HepG2 (cell line): Measurements from ENCODE around the gene ATP5F1E. TPM values are rescaled to one million over a fixed set of nuclear protein-coding genes. Genes with fewer than 3 reads are reported as not detected.

ENCODE experiments used
- ADNP ChIP-seq: sonication (generic); formaldehyde crosslinking; IDR thresholded peaks from 2 replicates; pipeline ENCODE4 v1.4.0; 2020; ENCODE audit warnings: missing genetic modification reagents
- ARID2 ChIP-seq: sonication (generic); formaldehyde crosslinking; IDR thresholded peaks from 2 replicates; pipeline ENCODE4 v1.8.1; 2022; ENCODE audit warnings: mild to moderate bottlenecking, missing genetic modification reagents, borderline replicate concordance
- ARNTL ChIP-seq: sonication (generic); formaldehyde crosslinking; IDR thresholded peaks from 2 replicates; pipeline ENCODE4 v1.4.0; 2020; ENCODE audit warnings: mild to moderate bottlenecking, missing genetic modification reagents
- CC2D1A ChIP-seq: sonication (generic); formaldehyde crosslinking; IDR thresholded peaks from 2 replicates; pipeline ENCODE4 v1.8.1; 2023; ENCODE audit warnings: mild to moderate bottlenecking, missing genetic modification reagents
- DBP ChIP-seq: sonication (generic); formaldehyde crosslinking; IDR thresholded peaks from 2 replicates; pipeline ENCODE4 v1.4.0; 2020; ENCODE audit warnings: missing genetic modification reagents; ENCODE audit errors: not compliant biosample characterization
- ETS1 ChIP-seq: sonication (generic); formaldehyde crosslinking; IDR thresholded peaks from 2 replicates; pipeline ENCODE4 v1.4.0; 2020; ENCODE audit warnings: missing genetic modification reagents
- ETV5 ChIP-seq: IDR thresholded peaks from 2 replicates; pipeline ENCODE4 v1.6.1; 2018; ENCODE audit warnings: missing biosample characterization, missing genetic modification reagents, inconsistent platforms, borderline replicate concordance
- FOXA3 ChIP-seq: IDR thresholded peaks from 2 replicates; pipeline ENCODE4 v1.6.1; 2016; ENCODE audit warnings: missing genetic modification reagents, missing compliant biosample characterization
- KAT7 ChIP-seq: IDR thresholded peaks from 2 replicates; pipeline ENCODE4 v1.6.1; 2018; ENCODE audit warnings: borderline replicate concordance, missing compliant biosample characterization
- KLF12 ChIP-seq: sonication (generic); formaldehyde crosslinking; IDR thresholded peaks from 2 replicates; pipeline ENCODE4 v1.4.0; 2020; ENCODE audit warnings: missing genetic modification reagents, borderline replicate concordance
- NFYB ChIP-seq: sonication (generic); formaldehyde crosslinking; IDR thresholded peaks from 2 replicates; pipeline ENCODE4 v1.4.0; 2020; ENCODE audit warnings: missing genetic modification reagents
- NPAS2 ChIP-seq: sonication (generic); formaldehyde crosslinking; IDR thresholded peaks from 2 replicates; pipeline ENCODE4 v1.8.0; 2022; ENCODE audit warnings: mild to moderate bottlenecking, missing genetic modification reagents, borderline replicate concordance
- RAD21 ChIP-seq: fragments of 450-650 bp; formaldehyde crosslinking; IDR thresholded peaks from 2 replicates; pipeline ENCODE4 v1.5.0; 2020; ENCODE audit warnings: mild to moderate bottlenecking
- RARA ChIP-seq: IDR thresholded peaks from 2 replicates; pipeline ENCODE4 v1.6.1; 2016; ENCODE audit warnings: missing genetic modification reagents, missing compliant biosample characterization
- RFXAP ChIP-seq: sonication (generic); formaldehyde crosslinking; IDR thresholded peaks from 2 replicates; pipeline ENCODE4 v1.4.0; 2020; ENCODE audit warnings: missing genetic modification reagents, borderline replicate concordance
- ZBTB39 ChIP-seq: sonication (generic); formaldehyde crosslinking; IDR thresholded peaks from 2 replicates; pipeline ENCODE4 v1.5.0; 2020; ENCODE audit warnings: missing genetic modification reagents
- ZBTB42 ChIP-seq: sonication (generic); formaldehyde crosslinking; IDR thresholded peaks from 2 replicates; pipeline ENCODE4 v1.5.0; 2020; ENCODE audit warnings: mild to moderate bottlenecking, missing genetic modification reagents
- ZMAT3 ChIP-seq: sonication (generic); formaldehyde crosslinking; conservative IDR thresholded peaks from 2 replicates; pipeline ENCODE4 v1.7.0; 2021; ENCODE audit warnings: missing genetic modification reagents
- ZNF253 ChIP-seq: sonication (generic); formaldehyde crosslinking; IDR thresholded peaks from 2 replicates; pipeline ENCODE4 v1.8.0; 2022; ENCODE audit warnings: mild to moderate bottlenecking, missing genetic modification reagents, borderline replicate concordance
- ZNF275 ChIP-seq: sonication (generic); formaldehyde crosslinking; IDR thresholded peaks from 2 replicates; pipeline ENCODE4 v1.8.0; 2022; ENCODE audit warnings: missing genetic modification reagents, mild to moderate bottlenecking, inconsistent platforms, borderline replicate concordance
- ZNF33B ChIP-seq: sonication (generic); formaldehyde crosslinking; IDR thresholded peaks from 2 replicates; pipeline ENCODE4 v1.5.1; 2020; ENCODE audit warnings: mild to moderate bottlenecking, missing genetic modification reagents
- ZNF501 ChIP-seq: sonication (generic); formaldehyde crosslinking; IDR thresholded peaks from 2 replicates; pipeline ENCODE4 v1.5.1; 2020; ENCODE audit warnings: mild to moderate bottlenecking, moderate library complexity, missing genetic modification reagents
- ZSCAN31 ChIP-seq: sonication (generic); formaldehyde crosslinking; IDR thresholded peaks from 2 replicates; pipeline ENCODE4 v1.5.0; 2020; ENCODE audit warnings: low read depth, mild to moderate bottlenecking, missing genetic modification reagents
- polyA plus RNA-seq, 8 experiments: library from polyadenylated mRNA; depleted of rRNA in 3 of 8; stranded (reverse) in 7 of 8; unstranded in 1 of 8; fragments of >200 nt; fragmentation: Illumina TruSeq in 4 of 8; extraction: Trizol in 4 of 8; gene quantifications; 2 replicates each; pipeline versions ENCODE4 v1.2.1 to v1.2.3, GENCODE V29; 2011 to 2016; ENCODE audit warnings: low read depth in 4 of 8, missing spikeins in 1 of 8, mixed read lengths in 1 of 8; ENCODE audit not compliant: insufficient read depth in 1 of 8
- total RNA-seq, 5 experiments: library from RNA; depleted of rRNA; stranded (reverse); fragments of >200 nt; fragmentation: Illumina TruSeq; extraction: Trizol; gene quantifications; 2 replicates each; pipeline ENCODE4 v1.2.3, GENCODE V29; 2016; ENCODE audit warnings: low read depth in 1 of 5

ATP5F1E gene
- total and polyA plus RNA-seq, 2 of the 13 experiments (the other 11 are each of a cell fraction or from before 2014, with no cell fraction given): 121 to 134 TPM

- TF ChIP-seq ZBTB39 (CRISPR knock-in tag) (no peak), ZMAT3 (CRISPR knock-in tag) (no peak; the same call in 1 of the 2 replicates), FOXA3 (CRISPR knock-in tag) (no peak), RAD21 (no peak), KLF12 (no peak), ZNF253 (no peak), KAT7 (CRISPR knock-in tag) (no peak), ARNTL (CRISPR knock-in tag) (no peak), NPAS2 (no peak), ZNF501 (CRISPR knock-in tag) (no peak), ARID2 (no peak), NFYB (CRISPR knock-in tag) (no peak), ADNP (CRISPR knock-in tag) (peak; percentile 60; the same call in 1 of the 2 replicates), ZNF275 (CRISPR knock-in tag) (no peak), RFXAP (CRISPR knock-in tag) (no peak), ZSCAN31 (CRISPR knock-in tag) (0 out of 2 replicates have a peak, but pooled peaks have one; percentile 77), ZBTB42 (CRISPR knock-in tag) (no peak), RARA (CRISPR knock-in tag) (no peak), DBP (CRISPR knock-in tag) (no peak), CC2D1A (CRISPR knock-in tag) (0 out of 2 replicates have a peak, but pooled peaks have one; percentile 35), ZNF33B (CRISPR knock-in tag) (no peak), ETS1 (CRISPR knock-in tag) (no peak), ETV5 (CRISPR knock-in tag) (no peak)
These were observed 21.7 kb downstream of the ATP5F1E start (continued) for GRCh38 chr20:59010321-59010994.
